HG03521 (cell line): Measurements from ENCODE around the gene C8G.

Experiments
- ATAC-seq: cut with Tn5 transposase; IDR thresholded peaks from one replicate; pipeline ENCODE4 v1.9.1; 2021; ENCODE audit warnings: mild to moderate bottlenecking, moderate library complexity; ENCODE audit not compliant: unreplicated experiment

C8G gene

GRCh38 chr9:136964833-136965422 is 19.9 kb downstream of the C8G start:
- no peak for ATAC-seq

GRCh38 chr9:136965771-136966484 is 20.9 kb downstream of the C8G start:
- ATAC-seq, result no peak

GRCh38 chr9:136968333-136969127 is 23.5 kb downstream of the C8G start:
- no peak for ATAC-seq

GRCh38 chr9:136969150-136969549 is 24.1 kb downstream of the C8G start:
- no peak for ATAC-seq

- ATAC-seq, result no peak
These were observed 24.7 kb downstream of the C8G start for GRCh38 chr9:136969774-136970173.

- ATAC-seq, result no peak
These were observed 25.3 kb downstream of the C8G start for GRCh38 chr9:136970361-136970760.

GRCh38 chr9:136971746-136972145 is 26.7 kb downstream of the C8G start:
- ATAC-seq, result no peak

GRCh38 chr9:136972335-136972734 is 27.3 kb downstream of the C8G start:
- ATAC-seq, result no peak

GRCh38 chr9:136972743-136973142 is 27.7 kb downstream of the C8G start:
- ATAC-seq, result no peak

- ATAC-seq, result no peak
These were observed 28.9 kb downstream of the C8G start for GRCh38 chr9:136973618-136974617.

- ATAC-seq, result no peak
These were observed 29.9 kb downstream of the C8G start for GRCh38 chr9:136974817-136975535.

GRCh38 chr9:136975644-136976043 is 30.6 kb downstream of the C8G start:
- no peak for ATAC-seq

GRCh38 chr9:136977223-136977622 is 32.2 kb downstream of the C8G start, which contains the start of gene PTGDS:
Gene PTGDS, plus strand, starts transcription at chr9:136977504. Its CDS starts 75 bp downstream, at chr9:136977579.
- ATAC-seq, result no peak

GRCh38 chr9:136977649-136978072 is 32.6 kb downstream of the C8G start:
- ATAC-seq, result no peak

GRCh38 chr9:136978073-136978864 is 33.2 kb downstream of the C8G start:
- no peak for ATAC-seq

GRCh38 chr9:136978865-136979544 is 34.0 kb downstream of the C8G start:
- ATAC-seq, result no peak

GRCh38 chr9:136979769-136980587 is 34.9 kb downstream of the C8G start:
- ATAC-seq, result no peak
